Prostate gland (tissue), 2 donors: Measurements from ENCODE around the gene CTNND2. TPM values are rescaled to one million over a fixed set of nuclear protein-coding genes. Genes with fewer than 3 reads are reported as not detected.
A peak's percentile ranks its signal among the peaks of the same experiment; 100 is the strongest.

Experiments used
- DNase-seq: peaks from one replicate; pipeline ENCODE4 v3.0.0-alpha.2; 2019; ENCODE audit warnings: low spot score
- H3K27ac ChIP-seq, 2 donors: fragments of 200-600 bp; sonication (generic); 2 replicates each; pipeline ENCODE4 v1.5.1; 2017 to 2019
- H3K27me3 ChIP-seq: fragments of 200-600 bp; sonication (generic); replicated peaks from 2 replicates; pipeline ENCODE4 v1.5.1; 2019; ENCODE audit not compliant: insufficient read depth
- H3K36me3 ChIP-seq, 2 donors: fragments of 200-600 bp; sonication (generic); 1 replicate in 1 of 2; 2 replicates in 1 of 2; pipeline versions ENCODE4 v1.5.1 to v1.8.1; 2017 to 2019
- H3K4me1 ChIP-seq: fragments of 200-600 bp; sonication (generic); replicated peaks from 2 replicates; pipeline ENCODE4 v1.5.1; 2019
- H3K4me3 ChIP-seq, 2 donors: fragments of 200-600 bp; sonication (generic); 2 replicates each; pipeline ENCODE4 v1.5.1; 2017 to 2019
- H3K9me3 ChIP-seq: fragments of 200-600 bp; sonication (generic); 2 replicates; pipeline ENCODE4 v1.5.1; 2017
- POLR2A ChIP-seq: fragments of 450-650 bp; IDR thresholded peaks from one replicate; pipeline ENCODE4 v1.6.1; 2016; ENCODE audit warnings: antibody characterized with exemption, mild to moderate bottlenecking
- POLR2AphosphoS5 ChIP-seq: sonication (generic); formaldehyde crosslinking; IDR thresholded peaks from one replicate; pipeline ENCODE4 v1.6.1; 2017; ENCODE audit warnings: antibody characterized with exemption
- WGBS: methylation state at CpG from one replicate; pipeline ENCODE4 v1.1.5; 2018; 5-methylcytosine and 5-hydroxymethylcytosine counted together
- intact Hi-C: fragments of 100-400 bp; cut with DNase I; formaldehyde crosslinking; loops from one replicate; pipeline ENCODE4 v1.14.2; 2022
- total RNA-seq, 2 donors: library from RNA; depleted of rRNA; stranded (reverse); fragments of >200 nt; gene quantifications; one replicate each; pipeline ENCODE4 v1.1.0, GENCODE V29; 2016
- TF ChIP-seq, protein P1 (sequence below), 4 experiments: fragments of 200-600 bp in 2 of 4; fragments of 450-650 bp in 2 of 4; sonication (generic) in 2 of 4; IDR thresholded peaks; 1 replicate in 3 of 4; 2 replicates in 1 of 4; pipeline ENCODE4 v1.5.1; 2016 to 2019; ENCODE audit warnings: antibody characterized with exemption in 4 of 4, mild to moderate bottlenecking in 2 of 4, moderate library complexity in 2 of 4

Gene CTNND2
- total RNA-seq, 2 donors from 2014 or later: 5.5 to 11.2 TPM

- Histone ChIP-seq H3K36me3 (no peaks in the 10 kb centered on the region), H3K27ac (no peak overlapping the region), H3K4me1 (no peaks in the 10 kb centered on the region), H3K4me3 (no peak overlapping the region), H3K9me3 (no peaks in the 10 kb centered on the region), H3K27me3 (no peaks in the 10 kb centered on the region)
- 22% methylated on average over 3 of the region's 3 CpGs for WGBS
- intact Hi-C loops: no loop called here
- no peak for TF ChIP-seq POLR2AphosphoS5
- TF ChIP-seq, protein P1, sequence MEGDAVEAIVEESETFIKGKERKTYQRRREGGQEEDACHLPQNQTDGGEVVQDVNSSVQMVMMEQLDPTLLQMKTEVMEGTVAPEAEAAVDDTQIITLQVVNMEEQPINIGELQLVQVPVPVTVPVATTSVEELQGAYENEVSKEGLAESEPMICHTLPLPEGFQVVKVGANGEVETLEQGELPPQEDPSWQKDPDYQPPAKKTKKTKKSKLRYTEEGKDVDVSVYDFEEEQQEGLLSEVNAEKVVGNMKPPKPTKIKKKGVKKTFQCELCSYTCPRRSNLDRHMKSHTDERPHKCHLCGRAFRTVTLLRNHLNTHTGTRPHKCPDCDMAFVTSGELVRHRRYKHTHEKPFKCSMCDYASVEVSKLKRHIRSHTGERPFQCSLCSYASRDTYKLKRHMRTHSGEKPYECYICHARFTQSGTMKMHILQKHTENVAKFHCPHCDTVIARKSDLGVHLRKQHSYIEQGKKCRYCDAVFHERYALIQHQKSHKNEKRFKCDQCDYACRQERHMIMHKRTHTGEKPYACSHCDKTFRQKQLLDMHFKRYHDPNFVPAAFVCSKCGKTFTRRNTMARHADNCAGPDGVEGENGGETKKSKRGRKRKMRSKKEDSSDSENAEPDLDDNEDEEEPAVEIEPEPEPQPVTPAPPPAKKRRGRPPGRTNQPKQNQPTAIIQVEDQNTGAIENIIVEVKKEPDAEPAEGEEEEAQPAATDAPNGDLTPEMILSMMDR (IDR thresholded peaks at IDR 0.05): no peak
- no peak for TF ChIP-seq POLR2A
- no peak for DNase-seq
Measured at GRCh38 chr5:11724940-11725339, 179.3 kb downstream of the CTNND2 start.

GRCh38 chr5:11719888-11720481, 184.3 kb downstream of the CTNND2 start:
- Histone ChIP-seq H3K27me3 (no peaks in the 10 kb centered on the region), H3K27ac (no peak overlapping the region), H3K36me3 (no peaks in the 10 kb centered on the region), H3K9me3 (no peaks in the 10 kb centered on the region), H3K4me1 (no peaks in the 10 kb centered on the region), H3K4me3 (no peak overlapping the region)
- peak; percentile 64 for DNase-seq
- intact Hi-C loops: no loop called here
- TF ChIP-seq, protein P1 (IDR thresholded peaks at IDR 0.05): peak in 3 of 4 experiments; percentile 26 to 37 (median 35)
- TF ChIP-seq POLR2AphosphoS5: no peak
- WGBS: 39% methylated on average over 5 of the region's 5 CpGs

DNA sequence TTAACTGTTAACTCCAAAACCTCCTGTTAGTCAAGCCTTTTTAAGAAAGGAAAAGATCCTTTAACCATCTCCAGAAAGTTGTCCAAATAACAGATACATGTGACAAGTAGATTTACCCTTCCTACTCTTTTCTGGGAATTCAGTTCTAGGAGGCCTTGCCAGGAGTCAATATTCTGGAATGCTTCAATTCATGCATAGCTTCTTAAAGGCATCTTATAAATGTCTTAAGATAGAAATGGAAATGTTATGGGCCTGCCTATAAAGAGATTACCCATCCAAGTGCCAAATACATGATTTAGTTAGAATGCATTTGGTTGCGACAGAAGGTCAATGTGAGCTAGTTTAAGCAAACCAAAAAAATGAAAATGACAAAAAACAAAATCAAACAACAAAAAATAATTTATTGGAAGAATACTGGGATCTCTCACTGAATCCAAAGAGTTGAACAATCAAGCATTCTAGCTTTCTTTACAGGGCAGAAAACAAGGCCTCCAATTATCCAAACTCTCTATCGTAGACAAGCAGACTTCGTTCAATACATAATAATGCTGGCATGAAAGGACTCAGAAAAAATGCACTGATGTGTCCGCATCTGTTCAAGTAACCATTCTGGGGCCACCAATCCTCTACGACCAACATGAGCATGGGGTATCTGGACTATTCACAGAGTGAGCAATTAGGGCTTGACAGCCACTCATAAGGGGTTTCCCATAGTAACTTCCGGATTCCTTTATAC, 188.6 kb downstream of the CTNND2 start:
- TF ChIP-seq POLR2AphosphoS5 (no peak), POLR2A (no peak)
- TF ChIP-seq, protein P1 (IDR thresholded peaks at IDR 0.05): no peak
- no peak overlapping the region for H3K4me3 ChIP-seq
- DNase-seq: no peak
- H3K27ac ChIP-seq: no peak overlapping the region
- H3K36me3 ChIP-seq: no peaks in the 10 kb centered on the region
- H3K9me3 ChIP-seq: no peaks in the 10 kb centered on the region
- intact Hi-C loops: no loop called here
- 90% methylated on average over 6 of the region's 6 CpGs for WGBS
- H3K27me3 ChIP-seq: no peaks in the 10 kb centered on the region
- H3K4me1 ChIP-seq: peaks cover 3% of the 10 kb centered on the region

- WGBS: 15% methylated on average over 1 of the region's 1 CpG
- intact Hi-C loops: no loop called here
- Histone ChIP-seq H3K4me1 (peaks cover 3% of the 10 kb centered on the region), H3K36me3 (no peaks in the 10 kb centered on the region), H3K9me3 (no peaks in the 10 kb centered on the region), H3K27ac (peak overlapping the region in 1 of 2 donors; percentile 53), H3K27me3 (no peaks in the 10 kb centered on the region), H3K4me3 (no peak overlapping the region)
- peak; percentile 11 for DNase-seq
- TF ChIP-seq, protein P1 (IDR thresholded peaks at IDR 0.05): no peak
- peak; percentile 45 for TF ChIP-seq POLR2AphosphoS5
Measured at GRCh38 chr5:11711932-11712331, 192.3 kb downstream of the CTNND2 start.

DNA sequence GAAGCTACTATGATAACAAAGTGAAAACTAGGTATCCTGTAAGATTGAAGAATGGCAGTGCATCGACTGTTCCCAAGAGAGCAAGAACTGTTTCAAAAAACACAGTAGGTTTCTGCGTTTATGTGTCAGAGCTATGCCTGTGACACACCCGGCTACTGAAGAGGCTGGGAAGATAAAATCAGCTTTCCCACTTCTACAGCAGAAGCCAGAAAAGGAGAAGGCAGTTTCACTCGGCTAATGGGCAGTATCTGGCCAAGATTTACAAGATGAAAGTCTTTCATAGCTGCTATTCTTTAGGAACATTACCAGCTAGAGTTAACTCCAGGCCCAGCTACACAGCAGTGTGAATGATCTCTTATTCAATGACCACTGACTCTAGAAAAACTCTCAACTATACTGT, 195.2 kb downstream of the CTNND2 start:
- 30% methylated on average over 4 of the region's 4 CpGs for WGBS
- no peak for DNase-seq
- H3K4me3 ChIP-seq: no peak overlapping the region
- no peaks in the 10 kb centered on the region for H3K9me3 ChIP-seq
- H3K27ac ChIP-seq: no peak overlapping the region
- no peak for TF ChIP-seq POLR2A
- TF ChIP-seq, protein P1 (IDR thresholded peaks at IDR 0.05): no peak
- TF ChIP-seq POLR2AphosphoS5: no peak
- H3K4me1 ChIP-seq: peaks cover 3% of the 10 kb centered on the region
- no peaks in the 10 kb centered on the region for H3K27me3 ChIP-seq
- intact Hi-C loops: no loop called here
- no peaks in the 10 kb centered on the region for H3K36me3 ChIP-seq
